Activated naive CD8-positive, alpha-beta T cell (primary cell): ENCODE results near the gene SOX15.
A peak's percentile ranks its signal among the peaks of the same experiment; 100 is the strongest.

Experiments
- H3K27ac Mint-ChIP-seq: one replicate; pipeline ENCODE4 v1.8.0; 2021; ENCODE audit warnings: mixed read lengths
- H3K27me3 Mint-ChIP-seq: one replicate; pipeline ENCODE4 v1.8.0; 2021; ENCODE audit warnings: mixed read lengths
- H3K36me3 Mint-ChIP-seq: one replicate; pipeline ENCODE4 v1.8.0; 2021; ENCODE audit warnings: mixed read lengths
- H3K4me1 Mint-ChIP-seq: one replicate; pipeline ENCODE4 v1.8.0; 2021; ENCODE audit warnings: low read depth, mixed read lengths
- H3K4me3 Mint-ChIP-seq: one replicate; pipeline ENCODE4 v1.8.0; 2021; ENCODE audit warnings: mild to moderate bottlenecking, mixed read lengths
- H3K9me3 Mint-ChIP-seq: one replicate; pipeline ENCODE4 v1.8.0; 2021; ENCODE audit warnings: low read depth, mixed read lengths

Gene SOX15

DNA sequence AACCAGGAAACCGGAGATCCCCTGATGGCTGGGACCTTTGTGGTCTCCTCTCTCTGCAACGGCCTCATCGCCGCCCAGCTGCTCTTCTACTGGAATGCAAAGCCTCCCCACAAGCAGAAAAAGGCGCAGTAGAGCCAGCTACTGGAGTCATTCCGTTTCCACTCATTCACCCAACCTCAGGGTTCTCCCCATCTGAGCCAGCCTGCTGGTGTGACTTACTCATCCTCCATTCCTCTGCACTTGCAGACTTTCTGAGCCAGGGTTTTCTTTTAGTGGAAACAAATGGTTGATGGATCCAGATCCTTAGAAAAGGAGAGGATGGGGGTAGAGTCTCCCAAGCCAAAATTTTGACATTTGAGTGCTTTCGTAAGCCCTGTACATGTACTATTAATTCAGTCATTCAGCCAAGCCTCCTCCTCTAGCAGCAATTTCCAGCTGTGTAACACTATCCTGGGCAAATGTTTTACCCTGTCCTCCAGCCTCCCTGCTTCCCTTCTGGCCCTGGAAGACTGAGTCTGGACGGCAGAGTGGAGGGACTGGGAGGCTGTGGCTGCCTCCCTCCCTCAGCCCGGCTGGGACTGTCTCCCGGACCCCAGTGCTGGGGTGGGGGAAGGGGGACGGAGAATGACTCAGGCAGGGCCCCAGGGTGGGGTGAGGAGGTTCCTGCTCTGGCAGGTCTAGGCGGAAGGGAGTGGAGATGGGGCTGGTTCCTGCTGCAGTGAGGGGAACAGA is 2.3 kb downstream of the SOX15 start:
- Mint-ChIP-seq H3K9me3 (no peaks in the 10 kb centered on the region), H3K27ac (no peak overlapping the region), H3K36me3 (peaks cover 2% of the 10 kb centered on the region), H3K27me3 (no peaks in the 10 kb centered on the region), H3K4me3 (peak overlapping the region; percentile 42), H3K4me1 (peaks cover 19% of the 10 kb centered on the region)

DNA sequence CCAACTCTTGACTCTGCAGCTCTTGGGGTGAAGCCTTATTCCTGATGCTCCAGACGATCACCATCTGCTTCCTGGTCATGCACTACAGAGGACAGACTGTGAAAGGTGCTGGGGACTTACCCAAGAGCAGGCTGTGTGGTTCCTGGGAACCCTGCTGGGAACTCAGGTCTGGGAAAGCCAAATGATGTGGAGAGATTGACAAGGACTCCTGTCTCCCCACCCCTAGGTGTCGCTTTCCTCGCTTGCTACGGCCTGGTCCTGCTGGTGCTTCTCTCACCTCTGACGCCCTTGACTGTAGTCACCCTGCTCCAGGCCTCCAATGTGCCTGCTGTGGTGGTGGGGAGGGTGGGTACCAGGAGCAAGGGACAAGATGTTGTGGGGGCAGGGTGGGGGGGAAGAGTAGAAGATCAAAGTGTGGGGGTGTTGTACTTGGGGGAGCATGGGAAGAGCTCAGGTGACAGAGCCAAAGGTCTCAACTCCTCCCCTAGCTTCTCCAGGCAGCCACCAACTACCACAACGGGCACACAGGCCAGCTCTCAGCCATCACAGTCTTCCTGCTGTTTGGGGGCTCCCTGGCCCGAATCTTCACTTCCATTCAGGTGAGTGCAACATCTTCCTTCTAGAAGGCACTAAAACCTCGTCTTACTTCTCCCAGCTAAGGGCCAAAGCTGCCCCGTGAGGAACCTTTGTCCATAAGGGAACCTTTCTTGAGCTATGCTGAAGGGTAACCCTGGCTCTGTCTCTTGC is 3.0 kb downstream of the SOX15 start:
- Mint-ChIP-seq H3K4me3 (peak overlapping the region; percentile 42), H3K27ac (no peak overlapping the region), H3K4me1 (peaks cover 26% of the 10 kb centered on the region), H3K9me3 (no peaks in the 10 kb centered on the region), H3K36me3 (peaks cover 2% of the 10 kb centered on the region), H3K27me3 (no peaks in the 10 kb centered on the region)

DNA sequence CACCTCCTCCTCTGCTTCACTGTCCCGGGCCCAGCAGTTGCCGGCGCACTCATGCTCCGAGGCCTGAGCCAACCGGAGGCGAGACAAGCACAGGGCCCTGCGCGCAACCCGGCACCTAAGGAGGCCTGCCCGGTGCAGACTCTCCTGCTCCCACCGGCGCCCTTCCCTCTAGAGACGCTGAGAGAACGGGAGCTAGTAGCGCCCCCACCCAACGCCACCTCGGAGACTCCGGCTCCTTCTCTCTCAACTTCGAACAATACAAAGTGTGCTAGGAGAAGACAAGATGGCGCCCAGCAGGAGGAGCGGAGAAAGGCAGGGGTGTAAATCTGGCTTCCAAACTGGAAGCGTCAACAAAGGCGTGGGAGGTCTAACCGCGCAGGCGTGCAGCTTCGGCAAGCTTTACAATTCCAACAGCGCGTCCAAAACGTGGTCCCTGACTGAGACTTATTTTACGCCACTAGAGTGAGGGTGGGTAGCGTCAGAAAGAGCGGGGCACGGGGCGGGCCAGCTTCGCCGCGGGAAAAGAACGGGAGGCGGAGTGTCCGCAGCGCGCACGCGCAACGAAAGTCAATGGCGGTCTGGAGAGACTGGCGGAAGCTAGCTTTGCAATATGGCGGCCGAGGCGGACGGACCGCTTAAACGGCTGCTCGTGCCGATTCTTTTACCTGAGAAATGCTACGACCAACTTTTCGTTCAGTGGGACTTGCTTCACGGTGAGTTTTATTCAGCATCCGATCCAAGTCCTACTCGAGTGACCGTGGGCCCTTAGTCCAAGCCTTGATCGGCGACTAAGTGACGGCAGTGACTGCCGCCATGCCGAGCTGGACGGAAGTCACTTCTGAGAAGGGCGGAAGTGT is 6.4 kb downstream of the SOX15 start, which contains the start of gene MPDU1:
Gene MPDU1, plus strand, starts transcription at position 600 of the 857 bp plus-strand sequence. Its CDS starts 11 bp downstream, at position 611.
- Mint-ChIP-seq H3K27ac (peak within 1 kb of the TSS; percentile 100), H3K36me3 (peaks cover 6% of the 10 kb centered on the region), H3K4me1 (peaks cover 54% of the 10 kb centered on the region), H3K9me3 (no peaks in the 10 kb centered on the region), H3K27me3 (no peaks in the 10 kb centered on the region), H3K4me3 (peak within 1 kb of the TSS; percentile 100)

DNA sequence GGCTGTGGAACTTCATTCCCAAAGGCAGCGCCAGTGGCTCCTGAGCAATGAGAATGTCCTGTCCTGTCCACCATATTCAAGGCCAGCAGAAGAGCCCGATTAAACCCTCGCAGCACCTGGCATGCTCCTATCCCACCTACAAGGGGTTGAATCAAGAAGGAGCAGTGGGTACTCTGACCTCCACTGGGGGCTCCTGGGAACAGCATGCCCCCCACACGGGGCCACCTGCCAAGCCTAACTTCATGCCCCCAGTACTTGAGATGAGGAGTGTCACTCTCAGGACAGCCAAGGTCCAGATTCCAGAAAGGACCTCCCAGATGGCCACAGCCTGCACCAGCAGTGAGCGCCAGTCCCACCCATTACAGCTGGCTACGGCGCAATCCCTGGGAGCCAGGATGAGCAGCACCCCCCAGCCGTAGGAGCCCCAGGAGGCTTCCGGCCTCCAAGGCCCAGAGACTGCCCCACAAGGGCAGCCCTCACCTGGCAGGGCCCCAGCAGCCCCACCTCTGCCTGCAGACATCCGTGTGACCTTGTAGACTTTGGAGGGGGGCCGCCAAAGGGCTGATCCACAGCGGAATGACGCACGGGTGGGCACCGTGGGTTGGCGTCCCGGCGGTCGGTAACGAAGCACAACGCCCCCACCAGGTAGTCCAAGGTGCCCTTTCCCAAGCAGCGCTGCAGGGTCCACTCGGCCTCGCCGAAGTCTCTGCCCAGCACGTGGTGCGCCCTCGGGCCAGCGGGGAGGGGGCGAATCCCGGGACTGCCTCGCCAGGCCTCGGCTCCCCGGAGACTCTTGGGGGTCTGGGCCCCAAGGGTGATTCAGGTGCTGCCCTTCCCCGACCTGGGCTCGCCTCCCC is 7.3 kb downstream of the SOX15 start:
- H3K27me3 Mint-ChIP-seq = no peaks in the 10 kb centered on the region
- peak overlapping the region; percentile 100 for H3K27ac Mint-ChIP-seq
- peaks cover 63% of the 10 kb centered on the region for H3K4me1 Mint-ChIP-seq
- peak overlapping the region; percentile 70 for H3K4me3 Mint-ChIP-seq
- H3K9me3 Mint-ChIP-seq = no peaks in the 10 kb centered on the region
- peaks cover 10% of the 10 kb centered on the region for H3K36me3 Mint-ChIP-seq

DNA sequence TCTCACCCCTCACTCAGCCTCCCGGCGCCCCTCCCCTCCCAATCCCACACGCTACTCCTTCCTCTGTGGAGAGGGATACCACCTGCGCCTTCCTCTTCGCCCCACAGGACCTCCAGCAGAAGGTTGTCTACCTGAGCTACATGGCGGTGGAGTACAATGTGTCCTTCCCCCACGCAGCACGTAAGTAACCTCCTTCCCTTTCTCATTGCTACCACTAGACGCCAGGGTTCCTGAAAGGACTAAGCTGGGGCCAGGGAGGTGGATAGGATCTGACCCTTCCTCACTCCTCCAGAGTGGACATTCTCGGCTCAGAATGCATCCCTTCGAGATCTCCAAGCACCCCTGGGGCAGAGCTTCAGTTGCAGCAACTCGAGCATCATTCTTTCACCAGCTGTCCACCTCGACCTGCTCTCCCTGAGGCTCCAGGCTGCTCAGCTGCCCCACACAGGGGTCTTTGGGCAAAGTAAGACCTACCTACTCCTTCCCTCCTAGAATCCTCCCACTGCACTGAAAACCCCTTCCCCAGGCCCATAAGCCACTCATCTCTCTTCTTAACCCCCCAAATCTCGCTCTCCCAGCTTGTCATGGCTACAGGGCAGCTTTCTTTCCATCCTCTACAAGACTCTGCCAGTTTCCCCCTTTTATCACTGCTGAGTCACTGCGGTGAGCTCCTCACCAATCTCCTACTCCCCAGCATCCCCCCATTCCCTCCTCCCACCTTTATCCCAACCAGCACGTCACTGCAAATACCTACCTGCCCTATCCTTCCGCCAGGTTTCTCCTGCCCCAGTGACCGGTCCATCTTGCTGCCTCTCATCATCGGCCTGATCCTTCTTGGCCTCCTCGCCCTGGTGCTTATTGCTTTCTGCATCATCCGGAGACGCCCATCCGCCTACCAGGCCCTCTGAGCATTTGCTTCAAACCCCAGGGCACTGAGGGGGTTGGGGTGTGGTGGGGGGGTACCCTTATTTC is 9.0 kb downstream of the SOX15 start:
- Mint-ChIP-seq H3K4me1 (peaks cover 78% of the 10 kb centered on the region), H3K9me3 (no peaks in the 10 kb centered on the region), H3K27ac (peak overlapping the region; percentile 76), H3K27me3 (no peaks in the 10 kb centered on the region), H3K4me3 (peak overlapping the region; percentile 58), H3K36me3 (peaks cover 20% of the 10 kb centered on the region)

GRCh38 chr17:7579834-7580603 is 9.9 kb downstream of the SOX15 start:
- Mint-ChIP-seq H3K27ac (peak overlapping the region; percentile 93), H3K27me3 (no peaks in the 10 kb centered on the region), H3K36me3 (peaks cover 21% of the 10 kb centered on the region), H3K4me3 (peak overlapping the region; percentile 77), H3K4me1 (peaks cover 83% of the 10 kb centered on the region), H3K9me3 (no peaks in the 10 kb centered on the region)

DNA sequence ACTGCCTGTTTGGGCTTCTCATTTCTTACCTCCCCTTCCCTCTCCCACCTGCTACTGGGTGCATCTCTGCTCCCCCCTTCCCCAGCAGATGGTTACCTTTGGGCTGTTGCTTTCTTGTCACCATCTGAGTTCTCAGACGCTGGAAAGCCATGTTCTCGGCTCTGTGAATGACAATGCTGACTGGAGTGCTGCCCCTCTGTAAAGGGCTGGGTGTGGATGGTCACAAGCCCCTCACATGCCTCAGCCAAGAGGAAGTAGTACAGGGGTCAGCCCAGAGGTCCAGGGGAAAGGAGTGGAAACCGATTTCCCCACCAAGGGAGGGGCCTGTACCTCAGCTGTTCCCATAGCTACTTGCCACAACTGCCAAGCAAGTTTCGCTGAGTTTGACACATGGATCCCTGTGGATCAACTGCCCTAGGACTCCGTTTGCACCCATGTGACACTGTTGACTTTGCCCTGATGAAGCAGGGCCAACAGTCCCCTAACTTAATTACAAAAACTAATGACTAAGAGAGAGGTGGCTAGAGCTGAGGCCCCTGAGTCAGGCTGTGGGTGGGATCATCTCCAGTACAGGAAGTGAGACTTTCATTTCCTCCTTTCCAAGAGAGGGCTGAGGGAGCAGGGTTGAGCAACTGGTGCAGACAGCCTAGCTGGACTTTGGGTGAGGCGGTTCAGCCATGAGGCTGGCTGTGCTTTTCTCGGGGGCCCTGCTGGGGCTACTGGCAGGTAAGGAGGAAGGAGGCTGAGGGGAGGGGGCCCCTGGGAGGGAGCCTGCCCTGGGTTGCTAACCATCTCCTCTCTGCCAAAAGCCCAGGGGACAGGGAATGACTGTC is 10.7 kb downstream of the SOX15 start, which contains the start of gene CD68:
Gene CD68, plus strand, starts transcription at position 638 of the 833 bp plus-strand sequence. Its CDS starts 40 bp downstream, at position 678.
- H3K36me3 Mint-ChIP-seq = peaks cover 27% of the 10 kb centered on the region
- H3K4me3 Mint-ChIP-seq = peak within 1 kb of the TSS; percentile 77
- no peaks in the 10 kb centered on the region for H3K9me3 Mint-ChIP-seq
- no peaks in the 10 kb centered on the region for H3K27me3 Mint-ChIP-seq
- peaks cover 83% of the 10 kb centered on the region for H3K4me1 Mint-ChIP-seq
- H3K27ac Mint-ChIP-seq = peak within 1 kb of the TSS; percentile 93

DNA sequence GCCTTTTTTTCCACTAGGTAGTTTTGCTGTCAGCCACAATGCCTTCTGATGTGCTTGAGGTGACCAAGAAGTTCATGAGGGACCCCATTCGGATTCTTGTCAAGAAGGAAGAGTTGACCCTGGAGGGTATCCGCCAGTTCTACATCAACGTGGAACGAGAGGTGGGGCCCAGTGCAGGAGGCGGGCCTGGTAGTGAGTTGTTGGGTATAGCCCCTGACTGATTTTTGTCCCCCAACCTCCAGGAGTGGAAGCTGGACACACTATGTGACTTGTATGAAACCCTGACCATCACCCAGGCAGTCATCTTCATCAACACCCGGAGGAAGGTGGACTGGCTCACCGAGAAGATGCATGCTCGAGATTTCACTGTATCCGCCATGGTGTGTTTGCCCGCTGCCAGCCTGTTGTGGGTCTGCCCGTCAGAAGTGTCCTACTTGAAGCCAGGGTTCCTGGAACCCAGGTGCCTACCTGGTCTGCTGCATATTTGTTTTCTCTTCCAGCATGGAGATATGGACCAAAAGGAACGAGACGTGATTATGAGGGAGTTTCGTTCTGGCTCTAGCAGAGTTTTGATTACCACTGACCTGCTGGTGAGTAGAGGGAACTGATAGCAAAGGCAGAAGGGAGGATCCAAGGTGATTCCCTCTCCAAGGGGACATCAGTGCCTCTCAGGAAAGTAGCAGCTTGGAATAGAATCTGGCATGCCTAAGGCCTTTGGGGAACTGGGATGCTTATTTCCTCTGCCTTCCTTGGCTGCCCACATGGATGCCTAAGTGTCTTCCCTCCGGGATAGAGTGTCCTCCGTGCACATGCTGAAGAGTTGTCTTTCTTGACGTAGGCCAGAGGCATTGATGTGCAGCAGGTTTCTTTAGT is 12.3 kb downstream of the SOX15 start:
- Mint-ChIP-seq H3K4me3 (peak overlapping the region; percentile 98), H3K27me3 (no peaks in the 10 kb centered on the region), H3K27ac (peak overlapping the region; percentile 99), H3K36me3 (peaks cover 33% of the 10 kb centered on the region), H3K4me1 (peaks cover 76% of the 10 kb centered on the region), H3K9me3 (no peaks in the 10 kb centered on the region)

DNA sequence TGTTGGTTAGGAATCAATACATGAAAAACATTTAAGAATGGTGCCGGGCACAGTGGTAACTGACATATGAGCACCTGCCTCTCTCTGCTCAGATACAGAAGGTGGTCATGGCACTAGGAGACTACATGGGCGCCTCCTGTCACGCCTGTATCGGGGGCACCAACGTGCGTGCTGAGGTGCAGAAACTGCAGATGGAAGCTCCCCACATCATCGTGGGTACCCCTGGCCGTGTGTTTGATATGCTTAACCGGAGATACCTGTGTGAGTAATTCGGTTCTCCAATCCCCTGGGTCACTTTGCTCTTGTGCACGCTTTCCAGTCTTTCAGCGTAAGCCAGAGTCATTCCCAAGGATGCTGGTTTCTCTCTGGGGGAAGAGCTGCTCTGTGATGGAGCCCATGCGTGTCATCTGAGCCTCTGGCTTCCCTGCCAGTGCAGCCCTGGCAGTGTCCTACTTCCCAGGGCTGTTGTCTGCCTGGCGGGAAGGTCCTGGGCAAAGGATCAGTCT is 13.4 kb downstream of the SOX15 start:
- Mint-ChIP-seq H3K36me3 (peaks cover 35% of the 10 kb centered on the region), H3K27ac (peak overlapping the region; percentile 99), H3K4me1 (peaks cover 77% of the 10 kb centered on the region), H3K4me3 (peak overlapping the region; percentile 98), H3K27me3 (no peaks in the 10 kb centered on the region), H3K9me3 (no peaks in the 10 kb centered on the region)

- H3K36me3 Mint-ChIP-seq = peaks cover 35% of the 10 kb centered on the region
- no peaks in the 10 kb centered on the region for H3K27me3 Mint-ChIP-seq
- H3K9me3 Mint-ChIP-seq = no peaks in the 10 kb centered on the region
- peak overlapping the region; percentile 99 for H3K27ac Mint-ChIP-seq
- peak overlapping the region; percentile 98 for H3K4me3 Mint-ChIP-seq
- H3K4me1 Mint-ChIP-seq = peaks cover 76% of the 10 kb centered on the region
These were observed 13.9 kb downstream of the SOX15 start for GRCh38 chr17:7575959-7576358.

GRCh38 chr17:7575481-7575883 is 14.4 kb downstream of the SOX15 start:
- Mint-ChIP-seq H3K27ac (peak overlapping the region; percentile 99), H3K9me3 (no peaks in the 10 kb centered on the region), H3K27me3 (no peaks in the 10 kb centered on the region), H3K4me1 (peaks cover 71% of the 10 kb centered on the region), H3K4me3 (peak overlapping the region; percentile 98), H3K36me3 (peaks cover 35% of the 10 kb centered on the region)
